Psoas muscle (tissue), 8 donors: ENCODE results near the gene HECTD3. TPM values are rescaled to one million over a fixed set of nuclear protein-coding genes. Genes with fewer than 3 reads are reported as not detected.
A peak's percentile ranks its signal among the peaks of the same experiment; 100 is the strongest.

ENCODE experiments used
- ATAC-seq, 4 donors: fragments of 200-7000 bp; cut with Tn5 transposase; one replicate each; pipeline ENCODE4 v1.9.1; 2020; ENCODE audit warnings: moderate library complexity in 3 of 4, mild to moderate bottlenecking in 2 of 4
- DNase-seq, 2 donors: peaks; one replicate each; pipeline ENCODE4 v3.0.0-alpha.2; 2020
- H3K27ac ChIP-seq: fragments of 200-600 bp; one replicate; pipeline ENCODE4 v1.8.0; 2022
- H3K27me3 ChIP-seq, 3 donors: fragments of 200-600 bp in 1 of 3; one replicate each; pipeline versions ENCODE4 v1.6.1 to v1.8.0; 2013 to 2022; ENCODE audit warnings: low read length in 2 of 3, mild to moderate bottlenecking in 2 of 3, moderate library complexity in 1 of 3; ENCODE audit not compliant: insufficient read depth in 3 of 3
- H3K36me3 ChIP-seq, 2 donors: fragments of 200-600 bp in 1 of 2; one replicate each; pipeline versions ENCODE4 v1.6.1 to v1.8.0; 2013 to 2022; ENCODE audit warnings: low read depth in 1 of 2, mild to moderate bottlenecking in 1 of 2, moderate library complexity in 1 of 2; ENCODE audit not compliant: insufficient read depth in 1 of 2
- H3K4me1 ChIP-seq: fragments of 200-600 bp; one replicate; pipeline ENCODE4 v1.8.0; 2022
- H3K4me3 ChIP-seq: fragments of 200-600 bp; one replicate; pipeline ENCODE4 v1.8.0; 2022; ENCODE audit warnings: mild to moderate bottlenecking
- H3K9me3 ChIP-seq: fragments of 200-600 bp; one replicate; pipeline ENCODE4 v1.8.0; 2022
- WGBS, 3 donors: extraction: QIAGEN DNeasy Blood & Tissue Kit; methylation state at CpG; one replicate each; pipeline versions ENCODE4 v1.1.6 to v1.1.7; 2013; 5-methylcytosine and 5-hydroxymethylcytosine counted together
- intact Hi-C, 2 donors: fragments of 100-400 bp; cut with DNase I; formaldehyde crosslinking; loops; one replicate each; pipeline versions ENCODE4 v1.11.0 to v1.14.2; 2022
- polyA plus RNA-seq, 3 donors: library from polyadenylated mRNA; stranded (reverse); fragments of 200-250 nt; gene quantifications; one replicate each; pipeline ENCODE4 v1.2.3, GENCODE V29; 2013
- total RNA-seq, 4 donors: library from RNA; stranded (reverse); fragmentation: NEBNext Ultra II Directional in 2 of 4; extraction: Animal tissue kit (Norgen Biotek cat#: 25700) in 2 of 4; gene quantifications; one replicate each; pipeline versions ENCODE4 v1.2.1 to v1.2.4, GENCODE V29; 2021 to 2023
- TF ChIP-seq, protein P1 (sequence below): fragments of 200-600 bp; IDR thresholded peaks from one replicate; pipeline ENCODE4 v1.8.0; 2022; ENCODE audit warnings: antibody characterized with exemption
- donor health status: healthy with polysubstance abuse.
- donor health status: DM: no; HTN: no; CAD: no; lungs with moderate emphysema.
- donor health status: Bipolar disorder and iron deficiency.
- donor health status: healthy.
- donor health status: DM: yes; HTN: yes; CAD: no.
- donor health status: DM: no; HTN: no; CAD: no.
- donor health status: DM: no; HTN: no; CAD: no.
- donor health status: DM: yes; HTN: yes; CAD: no.

HECTD3 gene
- total and polyA plus RNA-seq, 7 donors: 34.0 to 55.3 (median 41.1) TPM

DNA sequence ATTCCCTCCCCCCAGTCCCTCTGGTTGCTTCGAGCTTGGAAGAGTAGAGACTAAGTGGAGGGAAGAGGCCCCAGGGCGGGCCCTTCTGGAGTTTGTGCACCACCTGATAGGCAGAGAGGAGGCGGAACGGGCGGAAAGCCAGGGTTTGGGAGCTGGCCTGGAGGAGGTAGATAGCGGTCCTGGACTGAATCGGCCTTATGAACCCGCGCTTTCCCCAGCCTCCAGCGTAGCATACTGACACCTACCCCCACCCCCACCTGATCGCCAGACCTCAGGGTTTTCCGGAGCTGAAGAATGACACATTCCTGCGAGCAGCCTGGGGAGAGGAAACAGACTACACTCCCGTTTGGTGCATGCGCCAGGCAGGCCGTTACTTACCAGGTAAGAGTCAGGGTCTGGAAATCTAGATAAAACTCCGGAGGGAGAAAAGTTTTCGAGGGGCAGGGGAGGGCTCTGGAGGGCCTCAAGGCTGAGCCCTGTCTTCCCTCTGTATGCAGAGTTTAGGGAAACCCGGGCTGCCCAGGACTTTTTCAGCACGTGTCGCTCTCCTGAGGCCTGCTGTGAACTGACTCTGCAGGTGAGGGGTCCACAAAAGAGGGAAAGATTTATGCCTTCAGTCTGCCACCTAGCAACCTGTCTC is 1.6 kb upstream of the HECTD3 start:
- intact Hi-C loops: loop anchor here (5.0 to 10.0 kb wide), 2 partner anchors 480 to 562 kb away; partner anchors contain the start of gene TESK2 (in 1 of the 2)

GRCh38 chr1:45011837-45012638 is 914 bp upstream of the HECTD3 start, which contains the start of gene UROD:
UROD (plus strand) TSS chr1:45012254; CDS start chr1:45012266, 12 bp downstream.
- TF ChIP-seq, protein P1, sequence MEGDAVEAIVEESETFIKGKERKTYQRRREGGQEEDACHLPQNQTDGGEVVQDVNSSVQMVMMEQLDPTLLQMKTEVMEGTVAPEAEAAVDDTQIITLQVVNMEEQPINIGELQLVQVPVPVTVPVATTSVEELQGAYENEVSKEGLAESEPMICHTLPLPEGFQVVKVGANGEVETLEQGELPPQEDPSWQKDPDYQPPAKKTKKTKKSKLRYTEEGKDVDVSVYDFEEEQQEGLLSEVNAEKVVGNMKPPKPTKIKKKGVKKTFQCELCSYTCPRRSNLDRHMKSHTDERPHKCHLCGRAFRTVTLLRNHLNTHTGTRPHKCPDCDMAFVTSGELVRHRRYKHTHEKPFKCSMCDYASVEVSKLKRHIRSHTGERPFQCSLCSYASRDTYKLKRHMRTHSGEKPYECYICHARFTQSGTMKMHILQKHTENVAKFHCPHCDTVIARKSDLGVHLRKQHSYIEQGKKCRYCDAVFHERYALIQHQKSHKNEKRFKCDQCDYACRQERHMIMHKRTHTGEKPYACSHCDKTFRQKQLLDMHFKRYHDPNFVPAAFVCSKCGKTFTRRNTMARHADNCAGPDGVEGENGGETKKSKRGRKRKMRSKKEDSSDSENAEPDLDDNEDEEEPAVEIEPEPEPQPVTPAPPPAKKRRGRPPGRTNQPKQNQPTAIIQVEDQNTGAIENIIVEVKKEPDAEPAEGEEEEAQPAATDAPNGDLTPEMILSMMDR: no peak
- intact Hi-C loops: loop anchor here (1.0 to 10.0 kb wide), 3 partner anchors 26 to 563 kb away; partner anchors contain the start of genes EIF2B3 (in 1 of the 2) and TESK2 (in 1 of the 2)
- Histone ChIP-seq H3K36me3 (peaks cover 4 to 59% of the 10 kb centered on the region in 2 donors), H3K27ac (peak within 1 kb of the TSS; percentile 86), H3K4me1 (peaks cover 25% of the 10 kb centered on the region), H3K27me3 (no peaks in the 10 kb centered on the region), H3K9me3 (no peaks in the 10 kb centered on the region), H3K4me3 (peak within 1 kb of the TSS; percentile 100)
- whole genome bisulfite sequencing, 3 donors: 0 to 1% (median 1%) methylated on average over 21 of the region's 21 CpGs
- peak; percentile 93 to 95 for DNase-seq
- peak; percentile 90 to 93 (median 92) for ATAC-seq

More for the DNA sequence above, 1.6 kb upstream of the HECTD3 start:
- WGBS, 3 donors: 6 to 8% (median 7%) methylated on average over 21 of the region's 21 CpGs
- H3K27me3 ChIP-seq: no peaks in the 10 kb centered on the region
- DNase-seq: peak; percentile 70 to 88
- TF ChIP-seq, protein P1: no peak
- H3K36me3 ChIP-seq: peaks cover 4 to 51% of the 10 kb centered on the region in 2 donors
- H3K27ac ChIP-seq: peak overlapping the region; percentile 86
- H3K9me3 ChIP-seq: no peaks in the 10 kb centered on the region
- ATAC-seq: peak; percentile 25 to 64 (median 52)
- peak overlapping the region; percentile 100 for H3K4me3 ChIP-seq
- H3K4me1 ChIP-seq: peaks cover 25% of the 10 kb centered on the region

GRCh38 chr1:45009956-45010854 is 919 bp downstream of the HECTD3 start:
- Histone ChIP-seq H3K4me1 (peaks cover 25% of the 10 kb centered on the region), H3K4me3 (peak overlapping the region; percentile 100), H3K36me3 (peaks cover 11 to 70% of the 10 kb centered on the region in 2 donors), H3K27ac (peak overlapping the region; percentile 86), H3K9me3 (no peaks in the 10 kb centered on the region), H3K27me3 (no peaks in the 10 kb centered on the region)
- 19 to 20% (median 20%) methylated on average over 39 to 41 of the region's 41 CpGs for WGBS, 3 donors
- TF ChIP-seq, protein P1: no peak
- DNase-seq: no peak
- intact Hi-C loops: loop anchor here (5.0 to 10.0 kb wide), 3 partner anchors 175 to 565 kb away; partner anchors contain the start of gene TESK2 (in 1 of the 2)
- ATAC-seq: peak in 2 of 4 donors; percentile 4 to 27

DNA sequence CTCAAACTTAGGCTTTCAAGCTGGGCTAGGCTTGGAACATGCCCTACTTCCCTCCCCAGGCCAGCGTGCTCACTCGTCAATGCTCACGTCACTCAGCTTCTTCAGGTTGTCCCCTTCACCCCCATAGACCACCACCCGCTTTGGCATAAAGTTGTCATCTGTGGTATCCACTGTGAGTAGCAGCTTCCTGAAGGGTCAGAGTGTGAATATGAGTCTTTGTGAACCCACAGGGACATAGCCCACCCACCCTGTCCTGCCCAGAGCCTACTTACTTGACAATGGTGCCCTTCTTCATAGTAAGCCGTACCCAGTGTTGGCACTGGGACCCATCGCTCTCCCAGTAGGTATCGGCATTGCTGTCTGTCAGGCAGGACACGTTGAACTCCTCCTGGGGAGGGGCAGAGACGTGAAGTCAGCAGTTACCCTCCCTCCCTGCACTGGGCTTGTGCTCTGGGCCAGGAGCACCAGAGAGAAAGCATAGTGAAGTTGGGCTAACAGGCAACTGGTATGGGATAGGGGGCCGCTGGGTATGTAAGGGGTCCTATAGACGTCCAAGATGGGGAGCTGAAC is 1.7 kb downstream of the HECTD3 start:
- H3K4me3 ChIP-seq: peak overlapping the region; percentile 100

More for the DNA sequence above, 1.7 kb downstream of the HECTD3 start:
- Histone ChIP-seq H3K4me1 (peaks cover 22% of the 10 kb centered on the region), H3K27me3 (no peaks in the 10 kb centered on the region), H3K27ac (no peak overlapping the region), H3K9me3 (no peaks in the 10 kb centered on the region), H3K36me3 (peaks cover 11 to 72% of the 10 kb centered on the region in 2 donors)
- intact Hi-C loops: loop anchor here in 1 of 2 donors (10.0 kb wide), 1 partner anchor 175 kb away; no protein-coding TSS in a partner anchor
- WGBS, 3 donors: 88 to 90% (median 89%) methylated on average over 11 of the region's 11 CpGs
- DNase-seq (no peak), ATAC-seq (no peak)
- TF ChIP-seq, protein P1: no peak
